DMS 273 (cell line): ENCODE results near the gene MAST3.

Experiments
- DNase-seq: peaks from one replicate; lab custom pipeline; 2025; ENCODE audit not compliant: unreplicated experiment; lab: John Stamatoyannopoulos, UW

MAST3 gene

GRCh38 chr19:18109733-18110608 is 12.4 kb downstream of the MAST3 start:
- DNase-seq: peak; percentile 60

- DNase-seq: no peak
These were observed 13.1 kb downstream of the MAST3 start for GRCh38 chr19:18110609-18111232.

GRCh38 chr19:18112989-18113478 is 15.5 kb downstream of the MAST3 start:
- DNase-seq: peak; percentile 94

GRCh38 chr19:18113827-18114226 is 16.2 kb downstream of the MAST3 start:
- no peak for DNase-seq

GRCh38 chr19:18114483-18114882 is 16.9 kb downstream of the MAST3 start:
- no peak for DNase-seq

- no peak for DNase-seq
These were observed 19.8 kb downstream of the MAST3 start for GRCh38 chr19:18117364-18117691.

- DNase-seq: peak; percentile 96
These were observed 20.3 kb downstream of the MAST3 start for GRCh38 chr19:18117692-18118378.

GRCh38 chr19:18118420-18119012 is 20.9 kb downstream of the MAST3 start:
- DNase-seq: no peak

- DNase-seq: peak; percentile 76
These were observed 21.6 kb downstream of the MAST3 start for GRCh38 chr19:18119013-18119716.

- DNase-seq: no peak
These were observed 22.1 kb downstream of the MAST3 start for GRCh38 chr19:18119717-18120105.

- DNase-seq: no peak
These were observed 22.5 kb downstream of the MAST3 start for GRCh38 chr19:18120127-18120526.

- no peak for DNase-seq
These were observed 23.6 kb downstream of the MAST3 start for GRCh38 chr19:18121166-18121565.

- no peak for DNase-seq
These were observed 24.8 kb downstream of the MAST3 start for GRCh38 chr19:18122424-18122823.

- DNase-seq: no peak
These were observed 25.6 kb downstream of the MAST3 start for GRCh38 chr19:18122860-18123795.

GRCh38 chr19:18123819-18124218 is 26.2 kb downstream of the MAST3 start:
- no peak for DNase-seq

GRCh38 chr19:18126097-18126496 is 28.5 kb downstream of the MAST3 start:
- DNase-seq: no peak

- DNase-seq: no peak
These were observed 30.5 kb downstream of the MAST3 start for GRCh38 chr19:18128044-18128443.

GRCh38 chr19:18128805-18129204 is 31.2 kb downstream of the MAST3 start:
- no peak for DNase-seq

- DNase-seq: no peak
These were observed 33.1 kb downstream of the MAST3 start for GRCh38 chr19:18130523-18131242.
